Fibroblast of lung (primary cell): ENCODE data around the gene SLIT3. TPM values are rescaled to one million over a fixed set of nuclear protein-coding genes. Genes with fewer than 3 reads are reported as not detected.

Experiments used
- DNase-seq, 2 donors: peaks; one replicate each; pipeline versions ENCODE4 v3.0.0 to v3.0.0-alpha.2; 2010; ENCODE audit warnings: low read depth in 2 of 2
- H2AFZ ChIP-seq: 2 replicates; pipeline ENCODE4 v1.5.1; 2012; ENCODE audit warnings: low read length, control low read depth, inconsistent platforms
- H3K27ac ChIP-seq: 2 replicates; pipeline ENCODE4 v1.5.1; 2011; ENCODE audit warnings: low read length, control low read depth; ENCODE audit not compliant: insufficient read depth
- H3K27me3 ChIP-seq: 2 replicates; pipeline ENCODE4 v1.5.1; 2011; ENCODE audit warnings: mild to moderate bottlenecking, low read length; ENCODE audit not compliant: control insufficient read depth, insufficient read depth
- H3K36me3 ChIP-seq: 2 replicates; pipeline ENCODE4 v1.5.1; 2011; ENCODE audit warnings: low read length; ENCODE audit not compliant: control insufficient read depth, insufficient read depth
- H3K4me1 ChIP-seq: 2 replicates; pipeline ENCODE4 v1.5.1; 2011; ENCODE audit warnings: low read length; ENCODE audit not compliant: control insufficient read depth, insufficient read depth; ENCODE audit errors: extremely low read depth
- H3K4me2 ChIP-seq: 2 replicates; pipeline ENCODE4 v1.5.1; 2011; ENCODE audit warnings: low read length, control low read depth; ENCODE audit not compliant: insufficient read depth; ENCODE audit errors: extremely low read depth
- H3K4me3 ChIP-seq, 4 experiments: fragments of 200-600 bp in 1 of 4; sonication (generic) in 1 of 4; replicated peaks in 1 of 4; 2 replicates each; pipeline ENCODE4 v1.5.1; 2011 to 2016; ENCODE audit warnings: low read length in 4 of 4, low read depth in 3 of 4, mild to moderate bottlenecking in 3 of 4, control low read depth in 2 of 4, inconsistent platforms in 1 of 4, mixed read lengths in 1 of 4; ENCODE audit not compliant: insufficient read depth in 1 of 4; ENCODE audit errors: control extremely low read depth in 1 of 4
- H3K79me2 ChIP-seq: 2 replicates; pipeline ENCODE4 v1.5.1; 2012; ENCODE audit warnings: mild to moderate bottlenecking, low read length, inconsistent platforms; ENCODE audit not compliant: control insufficient read depth, insufficient read depth
- H3K9ac ChIP-seq: 2 replicates; pipeline ENCODE4 v1.5.1; 2011; ENCODE audit warnings: mild to moderate bottlenecking, low read length, control low read depth; ENCODE audit not compliant: insufficient read depth
- H3K9me3 ChIP-seq: 2 replicates; pipeline ENCODE4 v1.5.1; 2012; ENCODE audit warnings: low read depth, low read length; ENCODE audit not compliant: control insufficient read depth, insufficient read depth
- H4K20me1 ChIP-seq: 2 replicates; pipeline ENCODE4 v1.5.1; 2011; ENCODE audit warnings: low read length; ENCODE audit not compliant: control insufficient read depth, insufficient read depth; ENCODE audit errors: extremely low read depth
- EZH2 ChIP-seq: IDR thresholded peaks from 2 replicates; pipeline ENCODE4 v1.5.1; 2012; ENCODE audit warnings: low read length, control low read depth, mild to moderate bottlenecking; ENCODE audit errors: missing control alignments
- polyA plus RNA-seq, 2 donors: library from polyadenylated mRNA; depleted of rRNA in 1 of 2; stranded (reverse) in 1 of 2; unstranded in 1 of 2; fragments of >200 nt; gene quantifications; 2 replicates each; pipeline ENCODE4 v1.2.1, GENCODE V29; 2011 to 2012; ENCODE audit warnings: missing spikeins in 1 of 2
- total RNA-seq: library from RNA; depleted of rRNA; stranded (reverse); fragments of >200 nt; gene quantifications from 2 replicates; pipeline ENCODE4 v1.2.1, GENCODE V29; 2014
- TF ChIP-seq, protein P1 (sequence below), 2 donors: IDR thresholded peaks in 1 of 2; conservative IDR thresholded peaks in 1 of 2; 1 replicate in 1 of 2; 2 replicates in 1 of 2; pipeline ENCODE4 v1.5.1; 2011 to 2012; ENCODE audit warnings: low read length in 2 of 2, control low read depth in 1 of 2, inconsistent platforms in 1 of 2, low read depth in 1 of 2, mild to moderate bottlenecking in 1 of 2

The SLIT3 gene
- total and polyA plus RNA-seq, 2 donors (not counting 1 experiment from before 2014, with no cell fraction given) = 1.6 to 4.6 TPM

DNA sequence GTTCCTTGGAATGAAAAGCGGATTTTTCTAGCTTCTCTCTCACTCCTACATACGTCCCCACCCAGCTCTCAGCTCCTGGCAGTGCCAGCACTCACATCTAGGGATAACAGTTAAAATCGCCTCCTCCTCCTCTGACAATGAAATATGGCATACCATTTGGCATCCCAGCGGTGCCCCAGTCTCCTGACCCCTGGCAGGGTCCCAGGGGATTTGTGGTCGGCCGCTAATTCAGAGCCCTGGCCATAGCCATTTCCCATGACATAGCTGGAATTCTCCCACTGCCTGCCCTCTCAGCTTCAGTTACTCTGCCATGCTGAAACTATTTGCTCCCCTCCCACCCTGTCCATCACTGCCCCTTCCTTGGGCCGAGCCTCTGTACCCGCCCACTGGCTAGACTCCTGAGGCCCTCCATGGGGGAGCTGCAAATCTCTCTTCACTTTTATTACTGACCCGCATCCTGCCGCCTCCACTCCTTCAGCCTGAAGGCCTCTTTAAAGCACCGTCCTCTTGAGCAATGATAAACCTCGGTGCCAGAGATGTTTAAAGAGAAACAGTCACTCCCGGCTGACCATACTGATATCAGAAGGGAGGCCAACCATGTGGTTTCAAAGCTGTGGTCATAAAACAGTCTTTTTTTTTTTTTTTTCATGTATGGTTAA is 139.8 kb downstream of the SLIT3 start:
- H2AFZ ChIP-seq = no peak overlapping the region
- no peak overlapping the region for H3K4me2 ChIP-seq
- H3K79me2 ChIP-seq = no peaks in the 10 kb centered on the region
- no peaks in the 10 kb centered on the region for H4K20me1 ChIP-seq
- H3K4me3 ChIP-seq = no peak overlapping the region
- DNase-seq = peak; percentile 80 to 93
- H3K27ac ChIP-seq = no peak overlapping the region
- no peaks in the 10 kb centered on the region for H3K9me3 ChIP-seq
- H3K36me3 ChIP-seq = no peaks in the 10 kb centered on the region
- no peaks in the 10 kb centered on the region for H3K27me3 ChIP-seq
- no peak for TF ChIP-seq EZH2
- TF ChIP-seq, protein P1, sequence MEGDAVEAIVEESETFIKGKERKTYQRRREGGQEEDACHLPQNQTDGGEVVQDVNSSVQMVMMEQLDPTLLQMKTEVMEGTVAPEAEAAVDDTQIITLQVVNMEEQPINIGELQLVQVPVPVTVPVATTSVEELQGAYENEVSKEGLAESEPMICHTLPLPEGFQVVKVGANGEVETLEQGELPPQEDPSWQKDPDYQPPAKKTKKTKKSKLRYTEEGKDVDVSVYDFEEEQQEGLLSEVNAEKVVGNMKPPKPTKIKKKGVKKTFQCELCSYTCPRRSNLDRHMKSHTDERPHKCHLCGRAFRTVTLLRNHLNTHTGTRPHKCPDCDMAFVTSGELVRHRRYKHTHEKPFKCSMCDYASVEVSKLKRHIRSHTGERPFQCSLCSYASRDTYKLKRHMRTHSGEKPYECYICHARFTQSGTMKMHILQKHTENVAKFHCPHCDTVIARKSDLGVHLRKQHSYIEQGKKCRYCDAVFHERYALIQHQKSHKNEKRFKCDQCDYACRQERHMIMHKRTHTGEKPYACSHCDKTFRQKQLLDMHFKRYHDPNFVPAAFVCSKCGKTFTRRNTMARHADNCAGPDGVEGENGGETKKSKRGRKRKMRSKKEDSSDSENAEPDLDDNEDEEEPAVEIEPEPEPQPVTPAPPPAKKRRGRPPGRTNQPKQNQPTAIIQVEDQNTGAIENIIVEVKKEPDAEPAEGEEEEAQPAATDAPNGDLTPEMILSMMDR (conservative IDR thresholded peaks at IDR 0.05 in 1 of 2, IDR thresholded peaks at IDR 0.05 in 1 of 2; ENCODE audit: low read depth in 1 of 2, low read length in 2 of 2) = no peak
- no peak overlapping the region for H3K9ac ChIP-seq
- peaks cover 6% of the 10 kb centered on the region for H3K4me1 ChIP-seq

DNA sequence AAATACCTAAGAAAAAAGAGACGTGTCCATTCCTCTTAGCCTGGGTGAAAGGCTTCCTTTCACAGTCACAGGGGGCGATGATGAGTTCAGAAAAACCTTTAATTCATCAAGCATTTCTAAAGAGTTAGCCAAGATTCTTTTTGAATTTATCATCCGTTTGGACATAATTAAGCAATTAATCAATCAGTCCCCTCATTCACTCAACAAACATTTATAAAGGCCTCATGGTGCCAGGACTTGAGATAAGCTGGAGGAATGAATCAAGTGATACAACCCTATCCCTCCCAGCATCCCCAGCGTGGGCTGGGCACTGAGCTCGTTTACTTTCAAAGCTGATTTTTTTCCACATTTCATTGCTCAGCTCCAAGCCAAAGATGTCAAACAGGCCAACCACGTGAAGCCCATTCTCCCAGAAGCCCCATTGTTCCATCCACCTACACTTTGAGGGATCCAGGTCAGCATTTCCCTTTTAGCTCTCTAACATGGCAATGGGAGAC is 140.5 kb downstream of the SLIT3 start:
- H3K4me2 ChIP-seq = no peak overlapping the region

DNA sequence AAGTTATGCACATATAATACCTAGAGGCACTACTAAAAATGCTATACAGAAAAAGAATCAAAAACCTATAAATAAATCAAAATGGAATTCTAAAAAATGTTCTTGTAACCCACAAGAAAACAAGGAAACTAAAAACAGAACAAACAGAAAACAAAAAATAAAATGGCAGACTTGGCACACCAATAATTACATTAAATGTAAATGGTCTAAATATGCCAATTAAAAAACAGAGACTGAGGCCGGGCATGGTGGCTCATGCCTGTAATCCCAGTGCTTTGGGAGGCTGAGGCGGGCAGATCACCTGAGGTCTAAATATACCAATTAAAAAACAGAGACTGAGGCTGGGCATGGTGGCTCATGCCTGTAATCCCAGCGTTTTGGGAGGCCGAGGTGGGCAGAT is 142.2 kb downstream of the SLIT3 start:
- Histone ChIP-seq H3K27me3 (no peaks in the 10 kb centered on the region), H3K4me3 (no peak overlapping the region), H3K79me2 (no peaks in the 10 kb centered on the region), H3K4me1 (peaks cover 6% of the 10 kb centered on the region), H4K20me1 (no peaks in the 10 kb centered on the region), H3K9ac (no peak overlapping the region), H3K27ac (no peak overlapping the region), H3K4me2 (no peak overlapping the region), H2AFZ (no peak overlapping the region), H3K36me3 (no peaks in the 10 kb centered on the region), H3K9me3 (no peaks in the 10 kb centered on the region)
- DNase-seq = no peak
- no peak for TF ChIP-seq EZH2

More for the DNA sequence above, 140.5 kb downstream of the SLIT3 start:
- H3K27me3 ChIP-seq = no peaks in the 10 kb centered on the region
- H3K9ac ChIP-seq = no peak overlapping the region
- TF ChIP-seq, protein P1 (conservative IDR thresholded peaks at IDR 0.05 in 1 of 2, IDR thresholded peaks at IDR 0.05 in 1 of 2; ENCODE audit: low read depth in 1 of 2, low read length in 2 of 2) = peak in 1 of 2 donors; percentile 5
- no peak for TF ChIP-seq EZH2
- no peaks in the 10 kb centered on the region for H4K20me1 ChIP-seq
- H3K79me2 ChIP-seq = no peaks in the 10 kb centered on the region
- H3K4me1 ChIP-seq = peaks cover 6% of the 10 kb centered on the region
- no peaks in the 10 kb centered on the region for H3K36me3 ChIP-seq
- H3K27ac ChIP-seq = no peak overlapping the region
- H2AFZ ChIP-seq = no peak overlapping the region
- DNase-seq = peak in 1 of 2 donors; percentile 93
- H3K4me3 ChIP-seq = no peak overlapping the region
- H3K9me3 ChIP-seq = no peaks in the 10 kb centered on the region
